Stimulated activated CD8-positive, alpha-beta memory T cell treated with anti-CD3 and anti-CD28 coated beads, Interleukin-7, amount 100 ng/mL, for 48 hours (primary cell): Measurements from ENCODE around the gene KRTAP4-8.
"Not testable (repeated sequence)": the region's sequence is repeated elsewhere in the genome, so short reads cannot be mapped to it uniquely, and the experiment has no call there.

ENCODE experiments used
- DNase-seq, 2 donors: peaks; one replicate each; pipeline ENCODE4 v3.0.0-alpha.2; 2020; ENCODE audit warnings: low read depth in 1 of 2; ENCODE audit errors: extremely low read depth in 1 of 2

The KRTAP4-8 gene

DNA sequence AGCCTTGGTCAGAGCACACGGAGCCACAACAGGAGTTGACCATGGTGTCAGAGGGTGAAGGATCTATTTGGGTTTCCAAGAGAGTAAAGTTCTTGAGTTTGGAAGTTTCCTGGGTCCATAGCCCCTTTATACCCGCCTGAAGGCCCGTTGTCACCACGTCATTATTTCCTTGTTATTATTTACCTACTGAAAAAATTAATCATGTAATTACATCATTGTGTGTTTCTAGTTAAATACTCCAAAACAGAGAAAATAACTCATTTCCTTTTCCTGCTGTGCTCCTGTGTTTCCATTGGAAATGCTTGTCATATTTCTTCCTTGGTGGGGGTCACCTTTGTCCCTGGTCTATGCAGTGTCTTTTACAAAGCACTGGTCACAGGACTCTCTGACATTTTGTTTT is at the start of gene KRTAP4-8:
Gene KRTAP4-8 (minus strand): TSS at position 101 of the 400 bp plus-strand sequence. CDS start 58 bp downstream, at position 43.
- DNase-seq, result no peak

DNA sequence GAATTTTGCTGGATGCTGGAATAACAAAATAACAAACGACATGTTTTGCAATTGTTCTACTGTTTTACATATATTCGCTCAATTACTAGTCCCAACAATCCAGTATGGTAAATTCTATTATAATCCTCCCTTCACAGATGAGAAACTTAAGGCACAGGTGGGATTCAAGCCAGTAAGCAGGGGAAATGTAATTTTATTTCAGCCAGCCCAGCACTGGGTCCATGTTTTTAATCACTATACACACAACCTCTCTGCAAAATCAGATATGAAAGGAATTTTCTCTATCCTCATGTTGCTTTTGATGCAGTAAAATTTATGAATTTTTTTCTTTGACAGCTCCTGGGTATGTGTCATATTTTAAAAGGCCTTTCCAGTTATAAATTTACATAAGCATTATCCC is 47.3 kb upstream of the KRTAP4-8 start:
- DNase-seq, result no peak

DNA sequence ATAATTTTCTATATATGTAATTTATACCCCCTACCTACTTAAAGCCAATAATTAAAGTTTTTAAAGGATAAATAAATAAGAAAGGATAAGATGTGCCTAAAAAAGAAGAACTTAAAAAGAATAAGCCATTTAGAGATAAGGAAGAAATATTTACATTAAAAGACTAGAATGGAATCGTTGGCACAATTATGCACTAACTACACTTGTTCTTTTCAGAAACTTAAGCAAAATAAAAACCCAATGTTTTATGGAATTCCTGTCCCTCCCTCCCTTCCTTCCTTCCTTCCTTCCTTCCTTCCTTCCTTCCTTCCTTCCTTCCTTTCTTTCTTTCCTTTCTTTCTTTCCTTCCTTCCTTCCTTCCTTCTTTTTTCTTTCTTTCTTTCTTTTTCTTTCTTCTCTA is 46.9 kb upstream of the KRTAP4-8 start:
- no peak for DNase-seq

DNA sequence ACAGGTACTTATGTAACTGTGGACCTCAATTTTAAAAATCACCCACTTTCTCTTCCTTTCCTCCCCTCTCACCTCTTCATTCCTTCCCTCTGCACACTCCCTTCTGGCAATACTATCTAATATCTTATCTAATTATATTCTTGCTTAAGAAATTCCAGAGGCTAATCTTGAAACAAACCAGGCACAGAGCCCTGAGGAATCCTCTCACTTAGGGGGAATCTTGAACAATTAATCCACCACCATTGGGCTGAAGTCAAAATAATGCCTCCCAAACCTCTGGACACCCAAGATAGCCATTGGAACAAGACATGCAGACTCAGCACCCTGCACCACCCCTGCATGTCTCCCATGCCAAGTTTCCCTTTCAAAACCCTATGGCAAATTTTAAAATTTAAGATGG is 43.4 kb upstream of the KRTAP4-8 start:
- DNase-seq, result no peak

DNA sequence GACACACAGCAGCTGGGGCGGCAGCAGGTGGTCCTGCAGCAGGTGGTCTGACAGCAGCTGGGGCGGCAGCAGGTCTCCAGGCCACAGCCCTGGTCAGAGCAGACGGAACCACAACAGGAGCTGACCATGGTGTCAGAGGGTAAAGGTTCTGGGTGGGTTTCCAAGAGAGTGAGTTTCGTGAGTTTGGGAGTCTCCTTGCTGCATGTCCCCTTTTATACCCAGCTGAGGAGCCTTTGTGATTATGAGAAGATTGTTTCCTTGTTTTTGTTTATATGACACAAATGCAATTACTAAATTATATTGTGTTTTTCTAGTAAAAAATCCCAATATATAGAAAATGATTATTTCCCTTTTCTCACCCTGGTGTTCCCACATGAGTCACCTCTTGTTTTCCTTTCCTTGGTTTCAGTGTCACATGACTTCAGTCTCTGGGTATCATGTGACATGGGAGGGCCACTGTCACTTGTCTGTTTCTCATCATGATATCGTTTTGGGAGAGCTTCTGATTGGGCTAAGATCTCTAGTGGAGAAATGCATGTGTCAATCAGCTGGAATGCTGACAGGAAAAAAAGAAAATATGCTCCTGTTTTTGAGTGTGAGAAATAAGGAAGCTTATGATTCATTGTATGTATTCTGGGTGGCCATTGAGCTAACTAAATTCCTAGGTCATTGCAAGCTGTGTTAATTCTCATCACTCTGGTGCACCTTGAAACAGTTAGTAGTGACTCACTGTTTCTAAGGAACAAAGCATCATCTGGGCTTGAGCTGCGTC is 42.6 kb upstream of the KRTAP4-8 start, which contains the start of gene KRTAP4-6:
Gene KRTAP4-6 (minus strand): TSS at position 185 of the 772 bp plus-strand sequence. CDS start 57 bp downstream, at position 128.
- DNase-seq, result no peak

DNA sequence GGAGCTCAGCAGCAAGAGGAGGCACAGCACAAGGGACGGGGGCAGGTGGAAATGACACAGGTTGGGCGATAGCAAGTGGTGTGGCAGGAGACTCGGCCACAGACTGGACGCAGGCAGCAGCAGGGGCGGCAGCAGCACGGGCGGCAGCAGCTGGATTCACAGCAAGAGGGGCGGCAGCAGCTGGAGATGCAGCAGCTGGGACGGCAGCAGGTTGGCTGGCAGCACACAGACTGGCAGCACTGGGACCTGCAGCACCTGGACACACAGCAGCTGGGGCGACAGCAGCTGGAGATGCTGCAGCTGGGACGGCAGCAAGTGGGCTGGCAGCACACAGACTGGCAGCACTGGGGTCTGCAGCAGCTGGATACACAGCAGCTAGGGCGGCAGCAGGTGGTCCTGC is 41.9 kb upstream of the KRTAP4-8 start:
- DNase-seq, result not testable (repeated sequence)

DNA sequence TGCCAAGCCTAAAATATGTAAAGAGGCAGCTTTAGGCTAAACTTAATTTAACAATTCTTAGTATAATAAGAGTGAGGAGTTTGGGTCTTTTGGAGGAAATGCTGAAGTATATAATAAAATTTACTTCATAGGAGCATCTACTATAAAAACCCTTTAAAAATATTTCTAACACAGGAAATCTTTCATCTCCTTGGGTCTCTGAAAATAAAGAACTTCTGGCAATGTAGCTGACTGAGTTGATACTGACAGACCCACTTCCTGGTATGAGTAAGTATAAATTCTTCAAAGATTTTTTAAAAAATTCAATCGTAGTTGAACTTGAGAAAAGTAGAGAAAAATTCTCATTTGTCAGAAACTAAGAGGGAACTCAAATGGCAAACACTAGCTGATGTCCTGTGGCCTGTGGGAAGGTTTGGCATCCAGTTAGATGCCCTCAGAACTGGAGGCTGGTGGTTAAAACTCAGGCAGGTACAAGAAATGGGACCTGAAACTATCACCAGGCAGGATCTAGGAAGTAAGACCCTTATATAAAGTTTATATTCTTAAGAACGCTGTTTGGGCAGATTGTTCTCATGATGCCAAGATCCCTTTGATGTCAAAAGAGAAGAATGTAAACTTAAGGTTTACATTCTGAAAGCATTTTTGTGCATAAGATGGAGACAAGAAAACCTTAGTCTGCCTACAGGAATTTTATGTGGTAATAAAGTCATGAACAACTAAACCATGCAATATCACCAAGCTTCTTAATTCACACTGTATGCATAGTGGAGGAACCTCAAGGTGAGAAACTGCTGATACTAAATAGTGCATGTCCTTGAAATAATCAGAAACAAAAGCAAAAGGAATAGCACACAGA is 36.2 kb upstream of the KRTAP4-8 start:
- DNase-seq, result no peak

DNA sequence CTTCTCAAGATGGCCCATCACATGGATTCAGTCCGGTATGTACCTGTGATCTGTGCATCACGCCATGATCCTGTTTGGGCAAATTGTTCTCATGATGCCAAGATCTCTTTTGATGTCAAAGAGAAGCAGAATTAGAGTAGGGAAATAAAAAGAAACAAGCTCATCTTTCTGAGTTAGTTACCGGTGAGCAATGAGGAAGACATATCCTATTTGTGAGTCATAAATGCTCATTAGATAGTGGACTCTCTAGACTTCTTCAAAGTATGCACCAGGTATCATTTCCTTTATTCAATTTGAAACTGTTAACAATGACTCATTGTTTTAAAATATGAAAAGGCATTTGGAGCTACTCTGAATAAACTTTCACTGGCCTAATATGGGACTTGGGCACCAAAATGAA is 34.0 kb upstream of the KRTAP4-8 start:
- DNase-seq, result no peak

DNA sequence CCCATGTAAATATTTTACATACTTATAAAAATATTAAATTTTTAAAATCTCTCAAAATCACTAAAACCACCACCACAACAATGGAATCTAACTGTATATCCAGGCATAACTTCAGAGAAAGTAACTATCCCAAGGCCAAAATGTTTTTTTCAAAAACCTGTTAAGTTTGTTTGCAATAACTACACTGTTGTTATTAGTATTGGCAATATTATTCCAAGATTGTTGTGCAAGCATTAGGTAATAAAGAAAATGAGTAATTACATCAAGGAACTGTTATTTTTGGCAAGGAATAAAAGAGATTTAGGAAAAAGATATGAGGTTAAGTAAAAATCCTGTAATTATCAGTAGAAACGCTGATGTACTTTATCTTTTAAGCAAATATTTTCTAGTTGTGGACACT is 29.4 kb upstream of the KRTAP4-8 start:
- DNase-seq, result no peak

DNA sequence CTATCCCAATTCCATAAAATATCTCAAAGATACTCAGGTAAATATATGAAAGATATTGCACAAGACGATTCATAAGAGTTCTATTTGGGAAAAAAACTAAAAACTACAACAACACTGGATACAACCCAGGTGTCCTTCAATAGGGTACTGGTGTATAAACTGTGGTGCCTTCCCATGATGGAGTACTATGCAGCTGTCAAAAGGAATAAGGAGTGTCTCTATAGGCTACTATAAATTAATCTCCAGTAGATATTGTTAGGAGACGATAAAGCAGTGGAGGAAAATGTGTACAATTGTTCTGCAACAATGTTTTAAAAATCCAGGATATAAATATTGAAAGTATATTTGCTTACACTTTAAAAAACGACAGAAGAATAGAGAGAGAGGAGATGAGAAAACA is 28.5 kb upstream of the KRTAP4-8 start:
- no peak for DNase-seq

DNA sequence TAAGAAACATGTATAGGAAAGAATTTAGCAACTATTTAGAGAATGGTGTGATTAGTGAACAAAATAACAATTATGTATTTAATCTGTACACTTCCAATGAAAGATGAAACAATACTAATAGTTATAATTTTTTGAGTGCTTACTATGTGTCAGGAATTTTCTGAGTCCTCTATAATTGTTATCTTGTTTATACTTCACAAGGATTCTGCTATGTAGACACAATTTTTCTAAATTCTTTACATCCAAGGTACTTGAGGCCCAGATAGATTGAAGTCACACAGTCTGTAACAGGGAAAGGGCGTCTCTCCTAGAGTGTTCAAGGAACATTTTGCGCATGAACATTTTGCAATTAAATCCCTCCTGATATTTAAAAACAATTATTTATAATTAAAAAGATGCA is 27.1 kb upstream of the KRTAP4-8 start:
- DNase-seq, result no peak

DNA sequence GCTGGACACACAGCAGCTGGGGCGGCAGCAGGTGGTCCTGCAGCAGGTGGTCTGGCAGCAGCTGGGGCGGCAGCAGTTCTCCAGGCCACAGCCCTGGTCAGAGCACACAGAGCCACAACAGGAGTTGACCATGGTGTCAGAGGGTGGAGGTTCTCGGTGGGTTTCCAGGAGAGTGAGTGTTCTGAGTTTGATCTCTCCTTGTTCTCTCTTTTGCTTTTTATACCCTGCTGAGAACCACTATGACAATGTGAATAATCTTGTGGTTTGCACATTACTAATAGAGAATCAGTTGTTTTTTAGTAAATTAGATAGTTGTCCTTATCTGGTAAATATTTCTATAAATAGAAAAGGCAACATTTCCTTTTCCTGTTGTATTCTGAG is 26.0 kb upstream of the KRTAP4-8 start, which contains the start of gene KRTAP4-12:
Gene KRTAP4-12 (minus strand): TSS at position 192 of the 381 bp plus-strand sequence. CDS start 60 bp downstream, at position 132.
- not testable (repeated sequence) for DNase-seq

DNA sequence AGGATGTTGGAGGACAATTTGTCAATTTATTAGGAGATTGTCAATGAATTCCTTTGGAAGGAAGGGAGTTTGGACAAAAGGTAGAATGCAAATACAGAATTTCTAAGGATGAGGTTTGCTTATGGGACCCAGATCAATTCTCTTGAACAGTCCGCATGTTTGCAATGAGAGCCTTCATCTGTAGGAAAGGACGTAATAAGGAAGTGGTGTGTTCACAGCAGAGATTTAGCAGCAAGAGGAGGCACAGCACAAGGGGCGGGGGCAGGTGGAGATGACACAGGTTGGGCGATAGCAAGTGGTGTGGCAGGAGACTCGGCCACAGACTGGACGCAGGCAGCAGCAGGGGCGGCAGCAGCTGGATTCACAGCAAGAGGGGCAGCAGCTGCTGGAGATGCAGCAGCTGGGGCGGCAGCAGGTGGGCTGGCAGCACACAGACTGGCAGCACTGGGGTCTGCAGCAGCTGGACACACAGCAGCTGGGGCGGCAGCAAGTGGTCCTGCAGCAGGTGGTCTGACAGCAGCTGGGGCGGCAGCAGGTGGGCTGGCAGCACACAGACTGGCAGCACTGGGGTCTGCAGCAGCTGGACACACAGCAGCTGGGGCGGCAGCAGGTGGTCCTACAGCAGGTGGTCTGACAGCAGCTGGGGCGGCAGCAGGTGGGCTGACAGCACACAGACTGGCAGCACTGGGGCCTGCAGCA is 25.5 kb upstream of the KRTAP4-8 start:
- not testable (repeated sequence) for DNase-seq

DNA sequence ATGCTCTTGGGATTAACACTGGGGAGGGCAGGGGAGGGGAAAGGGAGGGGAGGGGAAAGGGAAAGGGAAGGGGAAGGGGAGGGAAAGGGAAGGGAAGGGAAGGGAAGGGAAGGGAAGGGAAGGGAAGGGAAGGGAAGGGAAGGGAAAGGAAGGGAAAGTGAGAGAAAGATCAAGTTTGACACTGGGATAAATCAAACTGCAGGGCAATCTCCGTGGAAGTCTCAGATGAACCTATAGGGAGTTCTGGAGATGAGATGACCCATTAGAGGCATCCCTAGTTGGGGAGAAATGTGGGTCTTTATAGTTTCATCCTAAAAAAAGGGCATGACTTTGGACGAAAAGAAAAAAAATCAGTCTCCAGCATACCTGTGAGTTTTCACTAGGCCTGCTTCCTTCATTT is 23.8 kb upstream of the KRTAP4-8 start:
- DNase-seq, result no peak

DNA sequence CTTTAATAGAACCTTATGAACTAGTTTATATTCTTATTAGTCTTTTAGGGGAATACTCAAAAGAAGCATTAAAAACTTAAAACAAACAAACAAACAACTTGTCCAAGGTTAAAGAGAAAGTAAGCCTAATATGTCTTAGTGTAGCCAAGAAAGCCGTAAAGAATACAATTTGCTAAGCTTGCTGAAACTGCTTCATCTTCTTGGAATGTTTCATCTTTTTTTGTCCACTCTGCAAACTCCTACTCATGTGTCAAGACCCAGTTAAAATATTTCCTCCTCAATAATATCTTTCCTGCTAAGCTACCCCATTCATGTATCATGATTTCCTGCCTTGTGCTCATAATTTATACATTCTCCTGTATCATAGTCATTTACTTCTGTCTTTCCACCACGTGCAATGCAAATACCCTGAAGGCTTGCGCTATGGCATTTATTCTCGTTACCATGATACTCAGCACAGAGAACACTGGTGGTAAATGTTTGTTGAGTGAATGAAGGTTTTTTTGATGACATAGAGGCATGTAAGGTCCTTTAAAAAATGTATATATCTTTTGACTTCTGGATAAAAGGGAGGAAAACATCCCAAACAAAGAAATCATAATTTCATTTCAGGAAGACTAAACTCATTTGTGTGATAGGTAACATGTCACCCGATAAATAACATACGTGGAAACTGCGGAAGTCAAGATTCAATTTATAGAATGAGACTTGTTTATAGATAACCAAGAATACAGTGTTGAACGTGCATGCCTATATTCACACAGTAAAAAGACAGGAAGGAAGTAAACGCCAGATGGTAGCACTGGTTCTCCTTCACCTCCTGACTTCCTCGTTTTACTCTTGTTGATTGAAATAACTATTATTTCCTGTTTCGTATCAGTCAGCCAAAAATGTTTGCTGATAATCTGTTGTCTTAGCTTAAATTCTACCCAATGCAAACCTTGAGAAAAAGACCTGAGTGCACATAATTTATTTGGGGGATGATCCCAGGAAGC is 22.1 kb upstream of the KRTAP4-8 start:
- DNase-seq, result not testable (repeated sequence)

DNA sequence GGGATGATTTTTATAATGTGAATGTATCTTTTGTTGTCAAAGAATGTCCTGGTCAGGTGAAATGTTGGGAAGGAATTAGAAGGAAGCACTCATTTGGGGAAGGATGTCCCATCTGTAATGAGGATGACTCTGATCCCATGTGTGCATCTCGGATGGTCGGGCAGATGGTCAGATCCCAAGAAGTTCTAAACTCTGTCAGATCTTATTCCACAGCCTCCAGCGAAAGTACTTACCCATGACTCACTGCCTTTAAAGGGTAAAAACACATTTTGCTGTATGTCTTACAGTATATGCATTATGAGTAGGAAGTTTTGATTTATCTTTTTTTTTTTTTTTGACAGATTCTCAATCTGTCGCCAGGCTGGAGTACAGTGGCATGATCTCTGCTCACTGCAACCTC is 20.8 kb upstream of the KRTAP4-8 start:
- no peak for DNase-seq

DNA sequence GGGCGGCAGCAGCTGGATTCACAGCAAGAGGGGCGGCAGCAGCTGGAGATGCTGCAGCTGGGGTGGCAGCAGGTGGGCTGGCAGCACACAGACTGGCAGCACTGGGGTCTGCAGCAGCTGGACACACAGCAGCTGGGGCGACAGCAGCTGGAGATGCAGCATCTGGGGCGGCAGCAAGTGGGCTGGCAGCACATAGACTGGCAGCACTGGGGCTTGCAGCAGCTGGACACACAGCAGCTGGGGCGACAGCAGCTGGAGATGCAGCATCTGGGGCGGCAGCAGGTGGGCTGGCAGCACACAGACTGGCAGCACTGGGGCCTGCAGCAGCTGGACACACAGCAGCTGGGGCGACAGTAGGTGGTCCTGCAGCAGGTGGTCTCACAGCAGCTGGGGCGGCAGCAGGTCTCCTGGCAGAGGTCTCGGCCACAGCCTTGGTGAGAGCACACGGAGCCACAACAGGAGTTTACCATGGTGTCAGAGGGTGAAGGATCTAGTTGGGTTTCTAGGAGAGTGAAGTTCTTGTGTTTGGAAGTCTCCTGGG is 20.0 kb upstream of the KRTAP4-8 start, which contains the start of gene KRTAP4-11:
Gene KRTAP4-11 (minus strand): TSS at position 528 of the 541 bp plus-strand sequence. CDS start 58 bp downstream, at position 470.
- not testable (repeated sequence) for DNase-seq

DNA sequence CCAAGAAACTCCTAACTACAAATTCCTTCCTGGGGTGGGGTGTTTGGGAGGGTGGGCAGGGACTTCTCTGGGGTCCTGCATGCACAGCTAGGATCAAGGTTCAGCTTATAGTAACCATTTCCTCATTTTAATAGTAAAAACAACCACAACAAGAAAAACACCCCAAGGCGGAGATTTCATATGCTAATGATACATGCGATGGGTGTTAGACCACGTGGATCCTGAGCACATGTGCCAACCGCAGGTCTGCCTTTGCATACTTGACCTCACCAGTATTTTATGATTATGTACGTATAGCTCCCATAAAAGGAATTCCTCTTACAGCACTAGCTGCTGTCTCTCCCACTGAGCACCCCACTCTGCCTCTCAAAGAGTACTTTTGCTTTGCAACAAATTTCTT is 18.4 kb upstream of the KRTAP4-8 start:
- no peak for DNase-seq

DNA sequence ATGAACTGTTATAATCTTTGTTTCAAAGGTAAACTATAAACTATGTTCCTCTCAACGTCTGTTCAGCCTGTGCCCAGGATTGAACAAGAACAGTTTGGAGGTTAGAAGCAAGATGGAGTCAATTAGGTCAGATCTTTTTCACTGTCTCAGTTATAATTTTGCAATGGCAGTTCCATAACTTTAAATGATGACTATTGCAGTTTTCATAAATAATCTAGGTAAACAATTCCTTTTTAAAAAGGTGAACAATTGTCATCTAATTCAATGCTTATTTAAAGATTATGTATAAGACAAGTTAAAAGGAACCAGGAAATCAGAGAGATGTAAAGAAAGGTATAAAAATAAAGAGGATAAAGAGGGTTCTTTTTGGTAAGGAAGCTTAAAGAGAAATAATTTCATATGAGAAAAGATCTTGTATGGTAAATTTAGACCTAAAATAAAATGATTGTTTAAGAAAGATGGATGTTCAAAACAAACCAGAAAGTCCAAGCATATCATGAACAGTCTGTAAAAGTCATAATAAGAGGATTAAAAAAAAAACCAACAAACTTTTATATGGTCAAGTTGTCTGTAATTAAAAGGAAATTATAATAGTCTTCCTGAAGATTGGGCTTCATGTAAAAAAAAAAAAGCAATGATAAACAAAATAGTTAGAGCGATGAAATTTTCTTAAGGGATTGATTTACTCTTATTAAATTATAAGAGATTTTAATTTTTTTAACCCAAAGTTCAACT is 13.4 kb upstream of the KRTAP4-8 start:
- DNase-seq, result no peak
